Glutamatergic neuron (in vitro differentiated cells): ENCODE results near the gene ZNF407. TPM values are rescaled to one million over a fixed set of nuclear protein-coding genes. Genes with fewer than 3 reads are reported as not detected.

Experiments used
- DNase-seq: peaks from one replicate; pipeline ENCODE4 v3.0.0; 2022
- H3K27ac Mint-ChIP-seq: one replicate; pipeline ENCODE4 v1.8.0; 2020; ENCODE audit warnings: mild to moderate bottlenecking, mixed read lengths, inconsistent platforms; ENCODE audit not compliant: unreplicated experiment
- H3K27me3 Mint-ChIP-seq: one replicate; pipeline ENCODE4 v1.8.0; 2020; ENCODE audit warnings: mild to moderate bottlenecking, moderate library complexity, mixed read lengths, inconsistent platforms; ENCODE audit not compliant: unreplicated experiment
- H3K36me3 Mint-ChIP-seq: one replicate; pipeline ENCODE4 v1.8.0; 2020; ENCODE audit warnings: mild to moderate bottlenecking, mixed read lengths, inconsistent platforms; ENCODE audit not compliant: unreplicated experiment
- H3K4me1 Mint-ChIP-seq: one replicate; pipeline ENCODE4 v1.8.0; 2020; ENCODE audit warnings: mild to moderate bottlenecking, low read depth, mixed read lengths, inconsistent platforms; ENCODE audit not compliant: unreplicated experiment
- H3K4me3 Mint-ChIP-seq: one replicate; pipeline ENCODE4 v1.8.0; 2020; ENCODE audit warnings: mild to moderate bottlenecking, mixed read lengths, inconsistent platforms; ENCODE audit not compliant: unreplicated experiment
- H3K9me3 Mint-ChIP-seq: one replicate; pipeline ENCODE4 v1.8.0; 2020; ENCODE audit warnings: mild to moderate bottlenecking, moderate library complexity, mixed read lengths, inconsistent platforms; ENCODE audit not compliant: unreplicated experiment
- CTCF ChIP-seq: fragments of 200-600 bp; sonication (generic); IDR thresholded peaks from one replicate; pipeline ENCODE4 v1.5.0; 2021; ENCODE audit not compliant: partially characterized antibody, unreplicated experiment
- total RNA-seq: library from RNA; stranded (reverse); fragmentation: NEBNext Ultra II Directional; extraction: Animal tissue kit (Norgen Biotek cat#: 25700); gene quantifications from one replicate; pipeline ENCODE4 v1.2.1, GENCODE V29; 2021; ENCODE audit not compliant: unreplicated experiment

ZNF407 gene
- total RNA-seq, 1 donor from 2014 or later = 15.8 TPM

DNA sequence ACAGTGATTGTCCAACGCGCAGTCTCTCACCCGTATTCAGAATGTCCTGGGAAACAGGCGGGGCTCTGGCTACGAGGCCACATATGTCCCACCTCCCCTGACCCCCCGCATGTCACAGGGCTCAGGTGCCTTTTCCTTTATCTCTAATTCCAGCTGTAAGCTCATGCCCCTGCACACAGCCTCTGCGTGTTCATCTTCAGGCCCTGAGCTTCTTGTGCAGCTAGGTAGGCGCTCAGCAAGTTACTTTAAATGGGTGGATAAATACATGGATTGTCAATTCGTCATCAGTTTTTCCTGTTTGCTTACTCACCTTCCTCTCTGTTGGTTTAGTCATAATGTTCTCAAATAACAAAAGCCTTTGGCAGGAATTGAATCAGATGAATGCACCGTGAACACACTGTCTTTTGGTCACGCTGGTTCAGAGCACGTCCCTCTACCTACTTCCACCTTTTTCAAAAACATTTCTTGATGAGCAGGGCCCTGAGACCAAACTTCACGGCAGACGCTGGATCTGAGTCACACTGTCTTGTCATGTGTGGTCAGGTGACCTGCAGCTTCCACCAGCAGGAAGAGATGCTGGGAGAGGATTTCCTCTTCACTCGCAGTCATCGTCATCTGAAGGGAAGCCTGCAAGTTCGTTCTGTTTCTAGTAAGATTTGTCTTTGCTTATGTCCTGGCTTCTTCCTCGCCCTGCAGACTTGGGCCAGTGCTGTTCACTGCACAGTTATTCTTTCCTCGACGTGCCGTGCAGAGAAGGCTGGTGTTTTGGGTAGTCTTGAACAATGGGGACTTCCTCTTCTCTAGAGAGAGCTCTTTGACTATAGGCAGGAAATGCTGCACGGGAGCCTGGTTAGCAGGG is 473.2 kb downstream of the ZNF407 start:
- Mint-ChIP-seq H3K4me3 (no peak overlapping the region), H3K4me1 (peaks cover 2% of the 10 kb centered on the region), H3K27me3 (peaks cover 9% of the 10 kb centered on the region), H3K36me3 (no peaks in the 10 kb centered on the region), H3K27ac (no peak overlapping the region), H3K9me3 (peaks cover 2% of the 10 kb centered on the region)
- DNase-seq = no peak
- no peak for TF ChIP-seq CTCF

GRCh38 chr18:75071484-75071785 is 473.8 kb downstream of the ZNF407 start:
- Mint-ChIP-seq H3K4me1 (peaks cover 2% of the 10 kb centered on the region), H3K9me3 (peaks cover 3% of the 10 kb centered on the region), H3K27ac (no peak overlapping the region), H3K27me3 (peaks cover 14% of the 10 kb centered on the region), H3K4me3 (no peak overlapping the region), H3K36me3 (no peaks in the 10 kb centered on the region)
- TF ChIP-seq CTCF = no peak
- DNase-seq = no peak

GRCh38 chr18:75071866-75072671 is 474.4 kb downstream of the ZNF407 start:
- Mint-ChIP-seq H3K27me3 (peaks cover 15% of the 10 kb centered on the region), H3K27ac (no peak overlapping the region), H3K36me3 (no peaks in the 10 kb centered on the region), H3K9me3 (peaks cover 5% of the 10 kb centered on the region), H3K4me3 (no peak overlapping the region), H3K4me1 (peaks cover 2% of the 10 kb centered on the region)
- DNase-seq = no peak
- TF ChIP-seq CTCF = no peak

DNA sequence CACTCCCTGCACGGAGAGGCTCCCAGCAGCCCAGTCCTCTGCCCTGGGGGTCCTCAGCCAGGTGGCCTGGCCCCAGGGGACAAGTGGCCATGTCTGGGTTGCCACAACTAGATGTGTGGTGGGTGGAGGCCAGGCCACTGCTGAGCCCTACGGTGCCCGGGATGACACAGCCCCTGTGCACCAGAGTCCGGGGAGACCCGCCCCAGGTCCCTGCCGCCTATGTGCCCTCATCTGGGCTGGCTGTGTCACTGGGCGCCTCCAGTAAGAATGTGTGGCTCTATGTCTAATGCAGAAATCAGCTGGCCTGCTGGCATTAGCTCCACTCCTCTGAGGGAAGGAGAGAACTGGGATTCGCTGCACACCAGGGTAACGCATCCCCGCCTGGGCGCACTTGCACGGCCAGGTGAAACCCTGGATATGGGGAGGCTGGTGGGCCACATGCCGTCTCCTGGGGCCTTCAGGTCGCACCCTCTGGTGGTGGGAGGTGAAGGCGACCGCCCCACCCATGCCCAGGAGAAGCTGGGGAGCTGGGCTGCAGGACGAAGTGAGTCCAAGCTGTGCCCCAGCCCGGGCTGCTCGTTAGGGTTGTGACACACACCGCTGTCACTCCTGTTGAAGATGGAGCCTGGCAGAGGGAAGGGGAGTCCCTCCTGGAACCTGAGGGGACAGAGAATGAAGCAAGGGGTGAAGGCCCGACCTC is 475.2 kb downstream of the ZNF407 start:
- no peak for DNase-seq
- Mint-ChIP-seq H3K9me3 (peaks cover 8% of the 10 kb centered on the region), H3K4me1 (peaks cover 2% of the 10 kb centered on the region), H3K27me3 (peaks cover 15% of the 10 kb centered on the region), H3K4me3 (no peak overlapping the region), H3K36me3 (no peaks in the 10 kb centered on the region), H3K27ac (no peak overlapping the region)
- no peak for TF ChIP-seq CTCF
